ENCODE results near the gene LHPP.

GRCh38 chr10:124481717-124482116 is 20.1 kb downstream of the LHPP start:
- TF ChIP-seq CTCF (IDR thresholded peaks at IDR 0.05) (no peak), POLR2A (IDR thresholded peaks at IDR 0.05) (no peak)
